HG03442 (cell line): ENCODE measurements around the gene EIF4E3.

Experiments
- ATAC-seq: cut with Tn5 transposase; IDR thresholded peaks from one replicate; pipeline ENCODE4 v1.9.1; 2021; ENCODE audit warnings: mild to moderate bottlenecking, moderate library complexity; ENCODE audit not compliant: unreplicated experiment

The EIF4E3 gene

DNA sequence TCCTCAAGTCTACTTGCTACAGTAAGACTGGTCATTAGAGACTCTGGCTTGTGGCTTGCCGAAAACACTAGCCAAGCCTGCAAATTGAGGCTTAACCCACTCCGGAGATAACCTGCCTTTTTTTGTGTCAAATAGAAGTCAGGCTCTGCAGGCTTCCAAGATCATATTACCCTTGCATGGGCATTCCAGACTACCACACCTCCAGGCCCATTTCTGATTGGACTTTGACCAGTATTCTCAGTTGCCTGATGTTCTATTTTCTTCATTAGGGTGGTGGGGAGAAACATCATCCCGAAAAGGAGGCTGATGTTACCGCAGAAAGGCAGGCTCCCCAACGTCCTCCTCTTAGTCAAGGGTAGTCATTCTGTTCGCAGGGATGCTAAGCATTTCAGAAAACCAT lies 73.6 kb downstream of the EIF4E3 start:
- no peak for ATAC-seq

- ATAC-seq = no peak
These were observed 74.8 kb downstream of the EIF4E3 start for GRCh38 chr3:71650372-71650771.

DNA sequence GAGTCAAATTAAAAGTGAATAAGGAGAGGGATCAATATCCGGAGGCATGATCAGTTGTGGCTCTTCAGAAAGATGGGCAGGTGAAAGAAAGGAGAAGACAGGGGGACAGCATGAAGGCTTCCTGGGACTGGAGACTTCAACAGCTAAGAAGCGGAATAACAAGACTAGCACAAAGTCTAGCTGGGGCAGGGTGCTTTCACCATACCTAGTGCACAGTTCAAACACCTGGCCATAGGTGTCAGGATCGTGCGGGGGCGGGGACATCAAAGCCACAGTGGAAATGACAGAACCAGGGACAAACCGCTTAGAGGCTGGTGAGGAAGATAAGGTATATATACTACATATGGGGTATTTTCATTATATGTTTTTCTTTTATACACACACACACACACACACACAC lies 75.4 kb downstream of the EIF4E3 start:
- ATAC-seq = no peak

- ATAC-seq = no peak
These were observed 77.5 kb downstream of the EIF4E3 start for GRCh38 chr3:71647751-71648150.

GRCh38 chr3:71646971-71647370 lies 78.2 kb downstream of the EIF4E3 start:
- no peak for ATAC-seq

GRCh38 chr3:71645140-71645539 lies 80.1 kb downstream of the EIF4E3 start:
- ATAC-seq = no peak

- peak; percentile 78 for ATAC-seq
These were observed 83.5 kb downstream of the EIF4E3 start for GRCh38 chr3:71641674-71642073.

DNA sequence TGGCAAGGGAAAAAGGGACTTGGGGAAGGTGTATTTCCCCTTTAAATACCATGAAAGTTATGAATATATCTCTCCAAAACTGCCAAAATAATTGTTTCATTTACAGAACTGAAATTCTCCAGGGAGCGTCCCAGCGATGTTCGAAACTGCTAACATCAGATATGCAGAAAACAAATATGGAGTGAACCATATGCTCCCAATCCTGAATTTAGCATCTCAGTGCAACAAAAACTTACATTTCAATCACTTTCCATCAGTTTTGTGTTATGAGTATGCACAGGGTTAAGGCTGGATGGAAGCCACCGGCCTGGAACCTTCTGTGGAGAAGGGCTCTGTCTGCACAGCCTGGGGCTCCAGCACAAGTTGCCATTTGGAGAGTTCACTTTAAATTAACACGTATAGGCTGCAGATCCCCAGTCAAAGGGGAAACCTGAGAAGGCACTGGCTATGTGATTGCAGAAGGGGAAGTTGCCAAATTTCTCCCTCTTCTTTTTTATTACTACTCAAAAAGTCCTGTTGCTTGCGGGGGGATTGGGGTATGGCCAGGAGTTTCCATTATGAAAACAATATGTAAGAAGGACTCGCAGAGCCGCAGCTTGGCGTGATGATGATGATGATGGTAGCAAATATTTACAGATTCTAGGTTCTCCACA lies 84.7 kb downstream of the EIF4E3 start:
- no peak for ATAC-seq

DNA sequence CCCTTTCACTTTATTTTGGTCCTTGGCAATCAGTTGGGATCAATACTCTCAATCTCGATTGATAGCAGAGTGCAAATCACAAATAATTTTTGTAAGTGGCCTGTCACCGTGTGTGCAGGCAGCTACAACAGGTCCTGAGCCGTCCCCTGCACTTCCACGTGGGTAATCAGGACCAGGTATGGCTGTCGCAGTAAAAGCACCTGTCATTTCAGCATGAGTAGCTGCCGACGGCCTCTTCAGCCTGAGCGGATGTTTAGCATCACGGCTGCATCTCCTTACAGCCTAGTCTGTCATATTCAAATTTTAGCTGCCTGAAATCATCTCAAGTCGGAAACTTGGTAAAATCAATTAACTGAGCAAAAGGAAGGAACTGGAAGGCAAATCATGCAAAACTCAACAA lies 88.7 kb downstream of the EIF4E3 start:
- no peak for ATAC-seq

GRCh38 chr3:71636001-71636400 lies 89.2 kb downstream of the EIF4E3 start:
- no peak for ATAC-seq

GRCh38 chr3:71634671-71635070 lies 90.5 kb downstream of the EIF4E3 start:
- no peak for ATAC-seq

GRCh38 chr3:71629711-71630110 lies 95.5 kb downstream of the EIF4E3 start:
- no peak for ATAC-seq

DNA sequence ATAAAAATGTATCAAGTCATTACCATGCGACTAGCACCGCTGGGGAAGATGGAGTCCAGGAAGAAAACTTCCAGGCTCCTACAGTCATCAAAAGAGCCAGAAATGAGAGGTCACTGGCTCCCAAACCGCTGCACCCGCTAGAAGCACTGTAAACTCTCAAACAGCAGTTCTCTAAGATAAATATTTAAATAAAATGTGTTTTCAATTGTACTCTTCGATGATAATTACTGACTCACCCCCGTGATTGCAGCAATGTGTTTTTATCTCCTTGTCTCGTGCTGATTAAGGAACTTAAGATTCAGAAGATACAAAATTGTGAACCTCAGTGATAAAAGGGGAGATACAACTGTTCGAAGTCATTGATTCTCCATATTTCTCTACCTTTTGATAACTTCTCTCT lies 95.9 kb downstream of the EIF4E3 start:
- no peak for ATAC-seq

DNA sequence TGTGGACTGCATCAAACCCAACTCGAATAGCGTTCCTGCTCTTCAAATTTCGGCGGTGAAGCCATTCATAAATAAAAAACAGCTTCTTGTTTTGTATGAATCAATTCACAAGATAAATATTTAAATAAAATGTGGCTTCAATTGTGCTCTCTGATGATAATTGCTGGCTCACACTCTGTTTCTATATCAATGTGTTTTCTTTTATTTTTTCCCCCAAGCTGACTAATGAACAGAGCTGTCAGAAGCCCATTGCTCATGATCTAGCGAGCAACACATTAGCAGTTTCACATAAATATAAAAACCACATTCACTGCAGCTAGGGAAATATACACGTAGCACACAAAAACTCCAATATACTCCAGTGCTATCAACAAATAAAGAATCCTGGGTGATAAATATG lies 96.7 kb downstream of the EIF4E3 start:
- ATAC-seq = no peak

DNA sequence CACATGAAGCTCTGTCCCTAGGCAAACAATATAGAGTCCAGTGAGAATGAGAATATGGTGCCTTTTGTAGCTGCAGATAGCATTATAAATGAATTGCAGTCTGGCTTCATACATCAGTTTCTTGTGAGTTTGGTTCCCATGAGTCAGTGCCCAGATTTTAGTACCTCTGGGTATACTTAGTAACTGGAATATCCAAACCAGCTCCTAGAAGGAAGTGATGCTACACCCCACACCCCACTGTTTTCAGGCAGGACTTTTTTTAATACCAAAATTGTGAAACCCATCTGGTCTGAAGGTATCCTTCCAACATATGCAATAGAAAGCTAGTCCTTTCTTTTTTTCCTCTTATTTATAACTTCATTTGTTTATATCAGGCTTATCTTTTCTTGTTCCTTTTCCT lies 99.5 kb downstream of the EIF4E3 start:
- ATAC-seq = no peak
